ENCODE results near the gene SLC16A6.
"Not testable (repeated sequence)": the region's sequence is repeated elsewhere in the genome, so short reads cannot be mapped to it uniquely, and the experiment has no call there.

Gene SLC16A6

DNA sequence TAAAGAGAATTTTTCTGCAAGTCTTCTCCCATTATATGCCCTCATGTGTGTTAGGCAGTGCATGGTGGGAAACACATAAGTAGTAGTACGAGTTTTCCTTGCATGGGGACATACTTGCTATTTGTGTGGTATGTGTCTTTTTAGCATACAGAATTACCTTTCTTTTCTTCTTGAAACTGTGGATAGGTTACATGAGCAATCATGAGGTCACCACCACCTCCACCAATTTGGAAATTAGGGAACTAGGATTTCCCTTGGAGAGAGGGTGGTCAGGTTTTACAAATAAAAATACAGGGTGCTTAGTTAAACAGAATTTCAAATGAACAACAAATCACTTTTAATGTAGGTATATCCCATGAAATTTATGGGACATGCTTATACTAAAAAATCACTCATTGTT lies 59.4 kb downstream of the SLC16A6 start:
- TF ChIP-seq, protein P1, sequence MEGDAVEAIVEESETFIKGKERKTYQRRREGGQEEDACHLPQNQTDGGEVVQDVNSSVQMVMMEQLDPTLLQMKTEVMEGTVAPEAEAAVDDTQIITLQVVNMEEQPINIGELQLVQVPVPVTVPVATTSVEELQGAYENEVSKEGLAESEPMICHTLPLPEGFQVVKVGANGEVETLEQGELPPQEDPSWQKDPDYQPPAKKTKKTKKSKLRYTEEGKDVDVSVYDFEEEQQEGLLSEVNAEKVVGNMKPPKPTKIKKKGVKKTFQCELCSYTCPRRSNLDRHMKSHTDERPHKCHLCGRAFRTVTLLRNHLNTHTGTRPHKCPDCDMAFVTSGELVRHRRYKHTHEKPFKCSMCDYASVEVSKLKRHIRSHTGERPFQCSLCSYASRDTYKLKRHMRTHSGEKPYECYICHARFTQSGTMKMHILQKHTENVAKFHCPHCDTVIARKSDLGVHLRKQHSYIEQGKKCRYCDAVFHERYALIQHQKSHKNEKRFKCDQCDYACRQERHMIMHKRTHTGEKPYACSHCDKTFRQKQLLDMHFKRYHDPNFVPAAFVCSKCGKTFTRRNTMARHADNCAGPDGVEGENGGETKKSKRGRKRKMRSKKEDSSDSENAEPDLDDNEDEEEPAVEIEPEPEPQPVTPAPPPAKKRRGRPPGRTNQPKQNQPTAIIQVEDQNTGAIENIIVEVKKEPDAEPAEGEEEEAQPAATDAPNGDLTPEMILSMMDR (IDR thresholded peaks at IDR 0.05; ENCODE audit: insufficient read depth, low read depth, low read length, missing control alignments): no peak
- no peak for DNase-seq (ENCODE audit: low read depth)
- no peak overlapping the region for H3K4me3 ChIP-seq (ENCODE audit: low read depth, low read length)

DNA sequence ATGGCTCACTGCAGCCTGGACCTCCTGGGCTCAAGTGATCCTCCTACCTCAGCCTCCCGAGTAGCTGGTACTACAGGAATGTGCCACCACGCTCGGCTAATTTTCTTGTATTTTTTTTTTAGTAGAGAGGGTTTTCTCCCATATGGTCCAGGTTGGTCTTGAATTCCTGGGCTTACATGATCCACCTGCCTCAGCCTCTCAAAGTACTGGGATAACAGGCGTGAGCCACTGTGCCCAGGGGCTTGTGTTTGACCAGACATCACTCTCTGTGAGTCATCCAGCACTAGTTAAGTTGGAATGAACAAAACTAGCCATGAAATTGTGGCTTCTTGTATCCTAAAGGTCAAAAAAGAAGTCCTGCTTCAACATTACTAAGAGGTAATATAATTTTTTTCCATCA lies 59.8 kb downstream of the SLC16A6 start:
- not testable (repeated sequence) for DNase-seq (ENCODE audit: low read depth); H3K4me3 ChIP-seq (ENCODE audit: low read depth, low read length)

DNA sequence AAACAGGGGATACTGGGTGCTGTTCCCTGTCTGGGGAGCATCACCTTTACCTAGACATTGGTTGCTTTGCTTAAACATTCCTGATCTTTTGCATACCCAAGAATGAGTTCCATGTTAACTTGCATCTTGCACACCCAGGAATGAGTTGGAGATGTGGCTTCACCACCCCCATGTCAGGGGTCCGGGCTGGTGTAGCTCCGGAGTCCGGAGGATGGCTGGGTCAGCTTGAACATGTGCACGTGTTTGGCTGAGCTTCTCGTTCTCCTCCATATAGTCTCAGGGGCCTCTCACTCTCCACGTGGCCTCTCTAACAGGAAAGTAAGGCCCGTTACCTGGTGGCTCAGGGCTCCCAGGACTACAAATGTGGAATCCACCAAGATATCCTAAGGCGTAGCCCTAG lies 61.3 kb downstream of the SLC16A6 start:
- TF ChIP-seq, protein P1 (IDR thresholded peaks at IDR 0.05; ENCODE audit: insufficient read depth, low read depth, low read length, missing control alignments): no peak
- DNase-seq (ENCODE audit: low read depth): no peak
- no peak overlapping the region for H3K4me3 ChIP-seq (ENCODE audit: low read depth, low read length)

DNA sequence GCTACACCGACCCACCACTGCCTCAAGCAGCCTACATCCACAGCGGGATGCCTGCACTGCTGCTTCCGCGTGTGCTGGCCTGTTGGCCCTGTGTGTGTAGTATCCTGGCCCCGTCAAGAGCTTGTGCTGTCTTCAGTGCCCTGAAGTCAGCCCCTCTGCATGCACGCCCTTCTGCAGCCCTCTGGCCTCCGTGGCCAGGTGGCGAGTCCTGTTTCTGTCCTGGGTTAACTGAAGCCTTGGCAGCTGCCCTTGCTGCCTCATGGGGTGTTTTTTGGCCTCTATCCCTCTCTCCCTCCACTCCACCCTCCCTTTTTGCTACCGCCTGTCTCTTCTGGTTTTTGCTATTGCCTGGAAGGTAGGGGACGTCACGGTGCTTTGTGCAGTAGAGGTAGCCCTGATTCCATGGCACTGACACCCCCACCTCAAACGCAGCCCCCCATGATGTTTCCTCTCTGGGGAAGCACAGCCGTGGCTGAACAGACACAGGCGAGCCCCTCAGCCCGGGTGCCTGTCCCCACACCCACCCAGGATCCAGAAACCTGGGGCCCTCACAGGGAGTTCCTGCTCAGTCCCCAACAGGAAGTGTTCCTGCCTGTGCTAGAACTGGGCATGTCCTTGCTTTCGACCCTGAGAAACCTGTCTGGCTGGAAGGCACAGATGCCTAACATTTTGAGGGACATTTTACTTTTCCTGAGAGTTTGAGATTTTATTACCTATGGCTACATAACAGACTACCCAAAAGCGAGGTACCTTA lies 61.9 kb downstream of the SLC16A6 start:
- TF ChIP-seq, protein P1 (IDR thresholded peaks at IDR 0.05; ENCODE audit: insufficient read depth, low read depth, low read length, missing control alignments): no peak
- H3K4me3 ChIP-seq (ENCODE audit: low read depth, low read length): no peak overlapping the region
- DNase-seq (ENCODE audit: low read depth): no peak

DNA sequence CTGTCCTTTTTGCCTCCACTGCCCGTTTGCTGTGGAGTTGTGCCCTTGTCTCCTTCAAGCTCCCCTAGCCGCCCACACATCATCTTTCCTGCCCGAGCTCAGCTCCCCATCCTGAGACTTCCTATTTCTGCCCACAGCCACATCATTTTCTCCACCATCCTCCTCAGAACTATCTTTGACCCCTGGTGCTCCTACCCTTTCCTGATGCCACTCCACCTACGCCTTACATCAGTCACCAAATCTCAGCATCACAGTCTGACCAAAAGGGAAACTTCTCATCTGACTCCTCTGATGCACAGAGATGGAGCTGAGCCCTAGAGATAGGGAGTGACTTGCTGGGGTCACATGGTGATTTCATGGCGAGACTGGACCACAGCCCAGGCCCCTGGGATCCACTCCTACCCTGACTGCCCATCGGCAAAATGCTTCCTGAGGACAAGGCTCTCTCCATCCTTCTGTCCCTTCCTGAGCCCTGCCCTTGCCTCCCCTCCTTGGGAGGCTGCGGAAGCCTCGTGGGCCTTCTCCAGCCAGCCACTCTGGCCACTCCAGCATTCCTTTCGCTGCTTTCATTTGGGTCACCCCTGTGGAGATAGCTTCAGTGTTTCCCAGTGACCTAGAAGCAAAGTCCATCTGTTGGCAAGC lies 62.8 kb downstream of the SLC16A6 start:
- DNase-seq (ENCODE audit: low read depth); H3K4me3 ChIP-seq (ENCODE audit: low read depth, low read length): not testable (repeated sequence)

DNA sequence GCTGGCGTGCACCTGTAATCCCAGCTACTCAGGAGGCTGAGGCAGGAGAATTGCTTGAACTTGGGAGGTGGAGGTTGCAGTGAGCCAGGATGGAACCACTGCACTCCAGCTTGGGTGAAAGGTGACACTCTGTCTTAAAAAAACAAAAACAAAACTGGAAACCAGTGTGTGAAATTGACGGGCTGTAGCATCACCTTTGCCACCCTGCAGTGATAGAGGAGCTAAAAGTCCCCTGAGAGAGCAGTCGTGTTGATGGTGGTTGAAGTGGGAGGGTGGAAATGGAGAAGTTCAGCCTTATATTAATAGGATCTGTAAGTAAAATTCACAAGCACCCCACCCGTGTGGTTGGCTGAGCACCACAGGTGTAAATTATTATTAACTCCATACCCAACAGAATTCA lies 65.9 kb downstream of the SLC16A6 start:
- peak; percentile 43 for DNase-seq (ENCODE audit: low read depth)
- H3K4me3 ChIP-seq (ENCODE audit: low read depth, low read length): not testable (repeated sequence)

DNA sequence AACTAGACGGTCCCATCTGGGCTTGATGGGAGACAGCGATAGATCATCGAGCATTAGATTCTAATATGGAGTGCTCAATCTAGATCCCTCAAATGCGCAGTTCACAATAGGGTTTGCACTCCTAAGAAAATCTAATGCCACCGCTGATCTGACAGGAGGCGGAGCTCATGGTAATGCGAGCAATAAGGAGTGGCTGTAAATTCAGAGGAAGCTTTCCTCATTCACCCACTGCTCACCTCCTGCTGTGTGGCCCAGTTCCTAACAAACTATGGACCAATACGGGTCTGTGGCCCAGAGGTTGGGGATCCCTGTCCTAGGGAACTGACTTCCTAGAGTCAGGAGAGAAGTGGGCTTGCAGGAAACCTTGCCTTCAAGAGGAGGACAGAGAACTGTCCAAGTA lies 68.3 kb downstream of the SLC16A6 start:
- DNase-seq (ENCODE audit: low read depth): no peak

DNA sequence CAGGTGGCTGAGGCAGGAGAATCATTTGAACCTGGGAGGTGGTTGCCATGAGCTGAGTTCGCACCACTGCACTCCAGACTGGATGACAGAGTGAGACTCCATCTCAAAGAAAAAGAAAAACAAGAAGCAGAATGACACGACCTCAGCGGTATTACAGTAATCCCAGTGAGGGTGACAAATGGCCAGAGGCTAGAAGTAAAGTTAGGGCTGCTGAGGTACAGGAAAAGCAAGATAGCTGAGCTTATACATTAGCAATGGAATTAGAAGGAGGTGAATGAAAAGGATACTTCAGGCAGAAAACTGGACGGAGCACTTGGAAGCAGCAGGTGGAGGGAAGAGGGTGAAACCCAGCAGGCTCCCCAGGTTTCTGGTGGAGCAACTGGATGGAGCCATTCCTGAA lies 69.1 kb downstream of the SLC16A6 start:
- DNase-seq (ENCODE audit: low read depth): no peak
- H3K4me3 ChIP-seq (ENCODE audit: low read depth, low read length): no peak overlapping the region
- TF ChIP-seq, protein P1 (IDR thresholded peaks at IDR 0.05; ENCODE audit: insufficient read depth, low read depth, low read length, missing control alignments): no peak

More for the DNA sequence above, 68.3 kb downstream of the SLC16A6 start:
- TF ChIP-seq, protein P1 (IDR thresholded peaks at IDR 0.05; ENCODE audit: insufficient read depth, low read depth, low read length, missing control alignments): no peak
- no peak overlapping the region for H3K4me3 ChIP-seq (ENCODE audit: low read depth, low read length)

DNA sequence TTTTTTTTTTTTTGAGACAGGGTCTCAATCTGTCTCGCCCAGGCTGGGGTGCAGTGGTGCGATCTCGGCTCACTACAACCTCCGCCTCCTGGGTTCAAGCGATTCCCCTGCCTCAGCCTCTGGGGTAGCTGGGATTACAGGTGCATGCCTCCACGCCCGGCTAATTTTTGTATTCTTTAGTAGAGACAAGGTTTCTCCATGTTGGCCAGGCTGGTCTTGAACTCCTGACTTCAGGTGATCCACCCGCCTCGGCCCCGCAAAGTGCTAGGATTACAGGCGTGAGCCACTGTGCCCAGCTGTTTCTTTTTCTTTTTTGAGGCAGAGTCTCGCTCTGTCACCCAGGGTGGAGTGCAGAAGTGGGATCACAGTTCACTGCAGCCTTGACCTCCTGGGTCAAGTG lies 70.1 kb downstream of the SLC16A6 start:
- not testable (repeated sequence) for H3K4me3 ChIP-seq (ENCODE audit: low read depth, low read length); DNase-seq (ENCODE audit: low read depth)

DNA sequence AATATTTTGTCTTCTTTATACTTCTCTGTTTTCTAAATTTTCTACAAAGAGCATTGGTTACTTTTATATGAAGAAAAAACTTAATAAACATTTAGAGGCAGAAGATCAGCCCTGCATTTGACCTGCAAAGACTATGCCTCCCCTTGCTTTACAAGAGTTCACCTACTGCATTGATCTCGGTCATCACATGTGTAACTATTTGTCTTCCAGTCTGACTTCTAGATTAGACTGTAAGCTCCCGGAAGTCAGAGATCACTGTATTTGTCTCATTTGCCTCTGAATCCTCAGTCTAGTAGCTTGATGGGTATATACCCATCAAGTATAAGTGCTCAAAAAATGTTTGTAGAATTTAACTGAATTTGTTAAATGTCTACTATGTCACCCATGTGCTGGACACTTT lies 70.7 kb downstream of the SLC16A6 start:
- DNase-seq (ENCODE audit: low read depth): not testable (repeated sequence)

DNA sequence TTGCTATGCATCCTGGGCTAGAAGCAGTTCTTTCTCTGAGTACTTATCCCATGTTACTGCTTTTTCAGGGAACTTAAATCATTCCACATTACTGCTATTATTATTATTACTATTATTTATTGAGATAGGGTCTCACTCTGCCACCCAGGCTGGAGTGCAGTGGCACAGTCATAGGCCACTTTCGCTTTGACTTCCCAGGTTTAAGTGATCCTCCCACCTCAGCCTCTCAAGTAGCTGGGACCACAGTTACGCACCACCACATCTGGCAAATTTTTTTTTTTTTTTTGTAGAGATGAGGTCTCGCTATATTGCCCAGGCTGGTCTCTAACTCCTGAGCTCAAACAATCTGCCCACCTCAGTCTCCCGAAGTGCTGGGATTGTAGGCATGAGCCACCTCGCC lies 71.5 kb downstream of the SLC16A6 start:
- not testable (repeated sequence) for DNase-seq (ENCODE audit: low read depth); H3K4me3 ChIP-seq (ENCODE audit: low read depth, low read length)

More for the DNA sequence above, 70.7 kb downstream of the SLC16A6 start:
- not testable (repeated sequence) for H3K4me3 ChIP-seq (ENCODE audit: low read depth, low read length)

All from GM12865 (cell line).